ENCODE measurements around the gene CDC42SE2.

GRCh38 chr5:131430794-131431193 is 166.9 kb downstream of the CDC42SE2 start:
- TF ChIP-seq EP300 (IDR thresholded peaks at IDR 0.05; ENCODE audit: borderline replicate concordance) (no peak), CREB1 (IDR thresholded peaks at IDR 0.05; ENCODE audit: low read depth) (no peak), NFIC (IDR thresholded peaks at IDR 0.05) (no peak), EGR1 (IDR thresholded peaks at IDR 0.05) (no peak), TAF1 (IDR thresholded peaks at IDR 0.05; ENCODE audit: low read depth) (no peak), TEAD4 (IDR thresholded peaks at IDR 0.05) (no peak), RAD21 (IDR thresholded peaks at IDR 0.05; ENCODE audit: low read depth) (no peak), USF1 (IDR thresholded peaks at IDR 0.05) (no peak), FOXM1 (IDR thresholded peaks at IDR 0.05; ENCODE audit: borderline replicate concordance, low read depth) (no peak), REST (IDR thresholded peaks at IDR 0.05; ENCODE audit: low read depth) (no peak), MAX (IDR thresholded peaks at IDR 0.05) (no peak)
